ENCODE measurements around the gene SPTSSB. TPM values are rescaled to one million over a fixed set of nuclear protein-coding genes. Genes with fewer than 3 reads are reported as not detected.

SPTSSB gene
- total RNA-seq, 1 experiment from 2014 or later: 3.7 TPM

- ATAC-seq: no peak
Observed at GRCh38 chr3:161347726-161348125, 23.6 kb downstream of the SPTSSB start.

GRCh38 chr3:161345023-161345422, 26.3 kb downstream of the SPTSSB start:
- no TSS peak for BruUV-seq (replicated peaks)
- Histone ChIP-seq H3K27ac (ENCODE audit: low read length) (no peak overlapping the region), H3K9me3 (ENCODE audit: control insufficient read depth, insufficient read depth, low read depth, low read length) (no peaks in the 10 kb centered on the region), H3K36me3 (ENCODE audit: control insufficient read depth, insufficient read depth, low read length) (no peaks in the 10 kb centered on the region), H3K4me1 (ENCODE audit: control insufficient read depth, insufficient read depth, low read length) (no peaks in the 10 kb centered on the region), H3K4me3 (ENCODE audit: low read depth in 2 of 2, low read length in 2 of 2) (no peak overlapping the region), H3K27me3 (ENCODE audit: control insufficient read depth, insufficient read depth, low read length) (no peaks in the 10 kb centered on the region)
- in situ Hi-C loops (cut with HindIII; ENCODE audit: low pct_unique_long_range_greater_than_20kb, low sequenced_read_pairs) (no loop called here), intact Hi-C loops (cut with micrococcal nuclease; ENCODE audit: unreplicated experiment) (no loop called here)
- no peak for ATAC-seq
- TF ChIP-seq SIN3A (IDR thresholded peaks at IDR 0.05; ENCODE audit: borderline replicate concordance, insufficient read depth, low read depth, low read length) (no peak), REST (IDR thresholded peaks at IDR 0.05; ENCODE audit: insufficient read depth in 1 of 2, low read depth in 2 of 2, low read length in 1 of 2) (no peak), CTCF (IDR thresholded peaks at IDR 0.05) (no peak), POLR2AphosphoS5 (IDR thresholded peaks at IDR 0.05; ENCODE audit: low read depth, low read length) (no peak), TCF7L2 (IDR thresholded peaks at IDR 0.05; ENCODE audit: low read depth, low read length) (no peak)
- ChIA-PET CTCF (no interaction called here), POLR2A (no interaction called here)
- no peak for DNase-seq (ENCODE audit: low read depth, low spot score)

More at GRCh38 chr3:161347726-161348125, 23.6 kb downstream of the SPTSSB start:
- no peak overlapping the region for H3K4me3 ChIP-seq (ENCODE audit: low read depth in 2 of 2, low read length in 2 of 2)
- no peak for DNase-seq (ENCODE audit: low read depth, low spot score)
- peaks cover 2% of the 10 kb centered on the region for H3K27me3 ChIP-seq (ENCODE audit: control insufficient read depth, insufficient read depth, low read length)
- BruUV-seq (replicated peaks): no TSS peak
- no peak overlapping the region for H3K27ac ChIP-seq (ENCODE audit: low read length)
- in situ Hi-C loops (cut with HindIII; ENCODE audit: low pct_unique_long_range_greater_than_20kb, low sequenced_read_pairs) (no loop called here), intact Hi-C loops (cut with micrococcal nuclease; ENCODE audit: unreplicated experiment) (no loop called here)
- ChIA-PET CTCF (no interaction called here), POLR2A (interaction anchor here (0.6 kb wide), 1 partner anchor 30 kb away, joined by 8 read pairs; no protein-coding TSS in a partner anchor)
- no peaks in the 10 kb centered on the region for H3K9me3 ChIP-seq (ENCODE audit: control insufficient read depth, insufficient read depth, low read depth, low read length)
- no peaks in the 10 kb centered on the region for H3K4me1 ChIP-seq (ENCODE audit: control insufficient read depth, insufficient read depth, low read length)
- H3K36me3 ChIP-seq (ENCODE audit: control insufficient read depth, insufficient read depth, low read length): no peaks in the 10 kb centered on the region
- TF ChIP-seq POLR2AphosphoS5 (IDR thresholded peaks at IDR 0.05; ENCODE audit: low read depth, low read length) (no peak), TCF7L2 (IDR thresholded peaks at IDR 0.05; ENCODE audit: low read depth, low read length) (no peak), SIN3A (IDR thresholded peaks at IDR 0.05; ENCODE audit: borderline replicate concordance, insufficient read depth, low read depth, low read length) (no peak), REST (IDR thresholded peaks at IDR 0.05; ENCODE audit: insufficient read depth in 1 of 2, low read depth in 2 of 2, low read length in 1 of 2) (no peak), CTCF (IDR thresholded peaks at IDR 0.05) (no peak)

Data from Panc1 (cell line).